Fibroblast of lung (primary cell): ENCODE data around the gene VDAC2.

Source experiments
- CTCF ChIP-seq, 2 donors: IDR thresholded peaks in 1 of 2; conservative IDR thresholded peaks in 1 of 2; 1 replicate in 1 of 2; 2 replicates in 1 of 2; pipeline ENCODE4 v1.5.1; 2011 to 2012; ENCODE audit warnings: low read length in 2 of 2, control low read depth in 1 of 2, inconsistent platforms in 1 of 2, low read depth in 1 of 2, mild to moderate bottlenecking in 1 of 2
- EZH2 ChIP-seq: IDR thresholded peaks from 2 replicates; pipeline ENCODE4 v1.5.1; 2012; ENCODE audit warnings: low read length, control low read depth, mild to moderate bottlenecking; ENCODE audit errors: missing control alignments

- TF ChIP-seq CTCF (conservative IDR thresholded peaks at IDR 0.05 in 1 of 2, IDR thresholded peaks at IDR 0.05 in 1 of 2; ENCODE audit: low read depth in 1 of 2, low read length in 2 of 2) (no peak), EZH2 (no peak)
Measured at GRCh38 chr10:75245354-75246250, 35.0 kb downstream of the VDAC2 start.
